Measurements from ENCODE around the gene IL15RA.
"Not testable (repeated sequence)": the region's sequence is repeated elsewhere in the genome, so short reads cannot be mapped to it uniquely, and the experiment has no call there.

IL15RA gene

GRCh38 chr10:5927306-5927705 is 50.0 kb downstream of the IL15RA start:
- no peak for DNase-seq (ENCODE audit: low read depth in 2 of 2)

DNA sequence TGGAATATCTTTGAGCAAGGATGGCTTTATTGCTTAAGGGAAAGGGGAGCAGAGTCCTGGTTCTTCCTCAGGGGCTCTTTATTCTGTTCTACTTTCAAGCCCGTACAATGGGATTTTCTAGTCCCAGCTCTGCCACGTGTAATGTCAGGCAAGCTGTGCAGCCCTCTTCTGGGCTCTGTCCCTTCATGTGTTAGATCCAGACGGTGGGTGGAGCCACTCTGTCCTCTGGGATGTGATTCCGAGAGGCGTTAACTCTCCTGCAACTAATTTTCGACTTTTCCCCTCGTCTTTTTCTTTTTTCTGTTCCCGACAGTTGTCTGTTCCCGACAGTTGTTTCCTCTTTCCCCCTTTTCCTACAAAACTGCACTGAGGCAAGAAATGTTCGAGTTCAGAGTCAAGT is 52.5 kb downstream of the IL15RA start:
- DNase-seq (ENCODE audit: low read depth in 2 of 2): no peak

DNA sequence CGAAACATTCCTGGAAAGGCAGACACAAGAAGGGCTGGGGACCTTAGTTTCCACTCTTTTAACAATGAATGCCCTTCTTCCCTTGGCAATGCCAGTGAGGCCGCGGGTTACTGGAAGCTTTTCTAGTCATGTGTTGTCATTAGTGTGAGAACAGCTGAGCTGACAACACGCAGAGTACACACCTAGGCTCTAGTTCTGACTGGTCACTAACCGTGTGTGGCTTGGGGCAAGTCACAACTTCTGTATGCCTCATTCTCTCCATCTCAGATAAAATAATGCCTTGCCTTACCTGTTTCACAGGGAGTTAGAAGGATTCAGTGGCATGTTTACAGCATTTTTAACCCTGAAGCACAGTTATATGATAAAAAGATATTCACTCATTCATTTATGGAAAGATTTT is 55.6 kb downstream of the IL15RA start:
- no peak for DNase-seq (ENCODE audit: low read depth in 2 of 2)

GRCh38 chr10:5919568-5919967 is 57.8 kb downstream of the IL15RA start:
- DNase-seq (ENCODE audit: low read depth in 2 of 2): no peak

GRCh38 chr10:5918763-5919162 is 58.6 kb downstream of the IL15RA start:
- DNase-seq (ENCODE audit: low read depth in 2 of 2): no peak

DNA sequence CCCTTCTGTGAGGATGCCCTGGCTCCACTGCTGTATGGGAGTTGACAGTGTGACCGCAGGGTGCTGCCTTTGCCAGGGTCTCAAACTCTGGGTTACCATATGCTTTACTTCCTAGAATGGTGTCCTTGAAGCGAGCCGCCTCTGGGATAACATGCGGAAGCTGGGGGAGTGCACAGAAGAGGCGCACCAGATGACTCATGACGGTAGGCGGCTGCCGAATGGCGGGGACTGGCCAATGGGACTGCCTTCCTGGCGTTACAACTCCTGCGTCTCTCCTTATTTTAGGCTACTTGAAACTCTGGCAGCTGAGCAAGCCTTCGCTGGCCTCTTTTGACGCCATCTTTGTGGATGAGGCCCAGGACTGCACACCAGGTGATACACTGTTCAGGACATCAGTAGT is 60.0 kb downstream of the IL15RA start:
- DNase-seq (ENCODE audit: low read depth in 2 of 2): no peak

- DNase-seq (ENCODE audit: low read depth in 2 of 2): no peak
Observed at GRCh38 chr10:5915451-5915850, 61.9 kb downstream of the IL15RA start.

GRCh38 chr10:5913736-5914135 is 63.6 kb downstream of the IL15RA start:
- DNase-seq (ENCODE audit: low read depth in 2 of 2): no peak

DNA sequence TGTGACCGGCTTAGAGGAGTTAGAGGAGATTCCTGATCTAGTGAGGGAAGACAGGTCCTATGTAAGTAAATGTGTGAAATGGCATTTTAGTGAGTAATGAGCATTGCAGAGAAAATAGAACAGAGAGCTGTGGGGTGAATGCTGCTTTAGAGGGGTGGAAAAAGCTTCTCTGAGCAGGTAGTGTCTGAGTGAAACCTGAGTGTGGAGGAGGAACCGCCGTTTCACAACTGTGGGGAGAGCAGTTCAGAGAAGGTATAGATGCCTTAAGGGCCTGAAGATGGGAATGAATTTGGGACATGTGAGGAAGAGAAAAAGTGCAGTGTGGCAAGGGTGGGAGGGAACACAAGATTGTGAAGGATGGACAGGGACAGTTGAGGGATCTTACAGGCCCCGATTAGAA is 65.7 kb downstream of the IL15RA start:
- DNase-seq (ENCODE audit: low read depth in 2 of 2): no peak

DNA sequence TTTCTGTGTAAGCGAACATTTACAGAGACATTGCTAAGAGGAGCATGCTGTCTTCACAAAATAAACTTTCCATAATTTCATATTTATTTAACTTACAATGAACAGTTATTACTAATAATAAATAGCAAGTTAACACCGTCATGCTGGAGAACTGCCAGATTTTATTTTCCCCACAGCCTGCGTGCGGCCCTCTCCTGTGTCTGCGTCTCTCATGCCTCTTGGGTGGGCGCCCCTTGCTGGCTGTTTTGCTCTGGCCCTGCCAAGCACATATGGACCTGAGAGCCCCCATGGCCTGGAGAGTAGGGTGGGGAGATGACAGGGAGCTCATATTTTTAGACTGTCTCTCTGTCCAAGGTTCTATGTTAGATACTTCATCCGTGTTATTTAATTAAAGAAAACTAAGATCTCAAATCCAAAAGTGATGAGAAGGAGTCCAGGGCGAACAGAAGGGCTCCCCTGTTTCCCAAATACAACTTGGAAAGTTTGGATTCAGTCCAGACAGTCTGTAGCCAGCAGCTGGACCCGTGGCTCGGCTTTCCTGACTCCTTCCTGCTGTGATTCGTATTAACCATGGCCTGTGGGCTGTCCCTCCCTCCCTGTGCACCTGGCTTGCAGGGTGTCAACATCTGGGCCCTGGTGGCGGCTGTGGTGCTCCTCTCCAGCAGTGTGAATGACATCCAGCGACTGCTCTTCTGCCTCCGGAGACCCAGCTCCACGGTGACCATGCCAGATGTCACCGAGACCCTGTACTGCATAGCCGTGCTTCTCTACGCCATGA is 66.8 kb downstream of the IL15RA start:
- DNase-seq (ENCODE audit: low read depth in 2 of 2): no peak

DNA sequence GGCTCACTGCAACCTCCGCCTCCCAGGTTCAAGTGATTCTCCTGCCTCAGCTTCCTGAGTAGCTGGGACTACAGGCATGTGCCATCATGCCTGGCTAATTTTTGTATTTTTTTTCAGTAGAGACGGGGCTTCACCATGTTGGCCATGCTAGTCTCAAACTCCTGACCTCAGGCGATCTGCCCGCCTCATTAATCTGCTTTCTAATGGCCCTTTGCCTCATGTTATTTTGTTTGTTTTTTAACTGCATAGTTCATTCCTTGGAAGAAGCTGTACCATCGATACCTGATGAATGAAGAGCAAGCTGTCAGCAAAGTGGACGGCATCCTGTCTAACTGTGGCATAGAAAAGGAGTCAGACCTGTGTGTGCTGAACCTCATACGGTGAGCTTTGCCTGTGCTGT is 68.7 kb downstream of the IL15RA start:
- DNase-seq (ENCODE audit: low read depth in 2 of 2): not testable (repeated sequence)

DNA sequence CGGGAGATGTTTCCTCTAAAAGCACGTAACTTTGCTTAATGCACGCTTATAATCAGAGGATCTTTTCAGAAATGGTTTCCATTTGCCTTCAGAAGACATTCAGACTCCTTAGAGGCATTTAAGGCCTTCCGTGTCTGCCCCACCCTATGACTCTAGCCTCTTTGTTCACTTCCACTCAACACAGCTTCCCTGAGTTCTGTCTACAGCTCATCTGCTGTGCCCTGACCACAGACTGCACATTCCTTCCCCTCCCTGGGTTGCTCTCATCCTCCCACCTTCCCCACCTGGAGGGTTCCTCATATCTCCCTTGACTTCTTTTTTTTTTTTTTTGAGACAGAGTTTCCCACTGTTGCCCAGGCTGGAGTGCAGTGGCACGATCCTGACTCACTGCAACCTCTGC is 70.7 kb downstream of the IL15RA start:
- no peak for DNase-seq (ENCODE audit: low read depth in 2 of 2)

DNA sequence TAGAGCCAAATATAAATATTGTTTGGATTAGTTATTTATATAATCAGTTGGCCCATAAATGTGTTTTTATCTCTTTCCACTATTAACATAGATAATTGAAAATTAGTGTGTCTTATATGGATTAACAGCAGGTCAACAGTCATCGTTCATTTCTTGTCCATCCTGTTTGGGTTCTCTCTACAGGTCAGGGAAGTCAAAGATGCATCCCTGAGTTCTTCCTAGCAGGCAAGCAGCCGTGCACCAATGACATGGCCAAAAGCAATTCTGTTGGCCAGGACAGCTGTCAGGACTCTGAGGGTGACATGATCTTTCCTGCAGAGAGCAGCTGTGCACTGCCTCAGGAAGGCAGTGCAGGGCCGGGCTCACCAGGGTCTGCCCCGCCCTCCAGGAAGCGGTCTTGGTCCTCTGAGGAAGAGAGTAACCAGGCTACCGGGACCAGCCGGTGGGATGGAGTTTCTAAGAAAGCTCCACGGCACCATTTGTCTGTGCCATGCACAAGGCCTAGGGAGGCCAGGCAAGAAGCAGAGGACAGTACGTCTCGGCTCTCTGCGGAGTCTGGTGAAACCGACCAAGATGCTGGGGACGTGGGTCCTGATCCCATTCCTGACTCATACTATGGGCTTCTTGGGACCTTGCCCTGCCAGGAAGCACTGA is 71.4 kb downstream of the IL15RA start:
- no peak for DNase-seq (ENCODE audit: low read depth in 2 of 2)

DNA sequence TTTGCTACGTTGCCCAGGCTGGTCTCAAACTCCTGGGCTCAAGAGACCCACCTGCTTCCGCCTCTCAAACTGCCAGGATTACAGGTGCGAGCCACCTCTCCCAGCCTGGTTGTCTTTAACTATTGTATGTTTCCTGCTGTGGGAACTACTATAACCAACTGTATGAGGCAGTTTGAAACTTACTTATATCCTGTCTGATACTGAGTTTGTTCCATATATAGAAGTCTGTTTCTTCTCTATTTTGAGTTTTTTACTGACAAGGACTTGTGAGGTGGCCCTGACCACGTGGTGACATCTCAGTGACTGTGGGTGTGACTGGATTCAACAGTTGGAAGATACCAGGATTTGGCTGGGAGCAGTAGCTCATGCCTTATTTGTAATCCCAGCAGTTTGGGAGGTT is 73.1 kb downstream of the IL15RA start:
- DNase-seq (ENCODE audit: low read depth in 2 of 2): no peak

- DNase-seq (ENCODE audit: low read depth in 2 of 2): no peak
Observed at GRCh38 chr10:5903563-5903962, 73.8 kb downstream of the IL15RA start.

DNA sequence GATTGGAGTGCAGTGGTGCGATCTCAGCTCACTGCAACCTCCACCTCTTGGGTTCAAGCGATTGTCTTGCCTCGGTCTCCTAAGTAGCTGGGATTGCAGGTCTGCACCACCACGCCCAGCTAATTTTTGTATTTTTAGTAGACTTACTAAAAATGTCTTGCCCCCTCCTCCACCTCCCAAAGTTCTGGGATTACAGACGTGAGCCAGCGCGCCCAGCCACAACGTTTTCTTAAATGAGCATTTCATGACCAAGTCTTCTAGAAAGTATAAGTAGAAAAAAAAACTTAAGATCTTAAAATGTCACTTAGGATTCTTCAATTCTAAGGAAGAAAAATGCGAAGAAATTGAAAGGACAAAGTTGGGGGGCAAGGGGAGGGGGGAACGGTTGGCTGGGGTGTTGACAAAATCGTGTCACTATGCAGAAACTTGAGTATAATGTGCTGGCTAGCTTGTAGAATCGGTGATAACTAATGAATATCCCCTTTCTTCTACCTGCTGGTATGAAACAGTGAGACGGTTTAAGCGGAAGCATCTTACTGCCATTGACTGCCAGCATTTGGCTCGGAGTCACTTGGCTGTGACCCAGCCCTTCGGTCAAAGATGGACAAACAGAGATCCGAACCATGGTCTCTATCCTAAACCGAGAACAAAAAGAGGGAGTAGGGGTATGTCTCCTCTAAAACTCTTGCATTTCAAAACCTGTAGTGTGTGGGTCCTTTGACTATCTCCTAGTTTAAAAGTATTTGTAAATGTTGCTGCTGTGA is 74.7 kb downstream of the IL15RA start:
- no peak for DNase-seq (ENCODE audit: low read depth in 2 of 2)
